HT1080 (cell line): Measurements from ENCODE around the gene DPPA5. TPM values are rescaled to one million over a fixed set of nuclear protein-coding genes. Genes with fewer than 3 reads are reported as not detected.
"Not testable (repeated sequence)": the region's sequence is repeated elsewhere in the genome, so short reads cannot be mapped to it uniquely, and the experiment has no call there.

ENCODE experiments used
- DNase-seq: peaks from one replicate; pipeline ENCODE4 v3.0.0-alpha.2; 2015; ENCODE audit warnings: low read depth
- polyA plus RNA-seq, 2 experiments: library from polyadenylated mRNA; depleted of rRNA; stranded (reverse); fragments of >200 nt; gene quantifications; 2 replicates each; pipeline ENCODE4 v1.2.3, GENCODE V29; 2015
- total RNA-seq: library from RNA; depleted of rRNA; stranded (reverse); fragments of >200 nt; shearing (Covaris generic); gene quantifications from 2 replicates; pipeline ENCODE4 v1.2.3, GENCODE V29; 2014; rRNA removed

DPPA5 gene
- total RNA-seq = not detected in 2 replicates
- not detected in 2 replicates for polyA plus RNA-seq (2015; cell fraction: cytosol; rRNA removed)
- not detected in 2 replicates for polyA plus RNA-seq (2015; cell fraction: nucleus; rRNA removed)

DNA sequence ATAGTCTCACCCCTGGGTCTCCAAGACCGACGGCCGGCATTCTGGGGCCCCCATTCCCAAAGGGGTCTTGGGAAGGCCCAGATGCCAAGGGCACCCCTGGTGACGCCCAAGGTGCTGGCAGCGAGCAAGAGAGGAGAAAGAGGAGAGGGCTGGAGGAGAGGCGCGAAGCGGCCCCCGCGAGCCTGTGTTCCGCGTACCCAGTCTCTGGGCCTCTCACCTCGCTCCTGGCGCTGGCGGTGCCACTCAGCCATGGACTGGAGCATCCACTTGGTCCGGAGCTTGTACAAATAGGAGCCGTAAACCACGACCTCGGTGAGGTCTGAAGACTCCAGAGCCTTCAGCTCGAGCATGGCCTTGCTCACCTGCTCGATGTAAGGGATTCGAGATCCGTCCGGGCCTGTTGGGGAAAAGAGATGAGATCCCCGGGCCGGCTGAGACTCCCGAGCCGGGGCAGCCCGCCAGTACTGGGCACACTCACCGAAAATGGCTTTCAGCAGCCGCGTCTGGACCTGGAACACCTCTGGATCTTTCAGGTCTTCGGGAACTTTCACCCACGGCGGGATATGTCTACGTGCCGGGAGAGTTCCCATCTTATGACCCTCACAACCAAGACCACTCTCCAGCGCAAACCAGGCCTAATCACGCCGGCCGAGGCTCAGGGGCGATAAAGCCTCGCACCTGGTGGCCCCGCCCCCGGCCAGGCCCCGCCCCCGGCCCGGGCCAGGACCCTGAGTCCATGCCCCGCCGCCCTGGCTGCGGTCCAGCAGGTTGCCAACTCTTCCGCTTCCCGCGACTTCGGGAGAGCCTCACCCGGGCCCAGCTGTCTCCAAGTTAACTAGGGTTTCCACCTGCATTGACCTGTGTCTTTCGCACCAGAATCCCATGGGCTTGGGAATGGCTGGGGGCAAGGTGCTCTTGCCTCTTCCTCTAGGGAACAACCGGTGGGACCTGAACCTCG, at the start of gene DPPA5:
DPPA5 (minus strand) TSS at position 641 of the 958 bp plus-strand sequence; CDS start at position 590, 51 bp downstream.
- no peak for DNase-seq

DNA sequence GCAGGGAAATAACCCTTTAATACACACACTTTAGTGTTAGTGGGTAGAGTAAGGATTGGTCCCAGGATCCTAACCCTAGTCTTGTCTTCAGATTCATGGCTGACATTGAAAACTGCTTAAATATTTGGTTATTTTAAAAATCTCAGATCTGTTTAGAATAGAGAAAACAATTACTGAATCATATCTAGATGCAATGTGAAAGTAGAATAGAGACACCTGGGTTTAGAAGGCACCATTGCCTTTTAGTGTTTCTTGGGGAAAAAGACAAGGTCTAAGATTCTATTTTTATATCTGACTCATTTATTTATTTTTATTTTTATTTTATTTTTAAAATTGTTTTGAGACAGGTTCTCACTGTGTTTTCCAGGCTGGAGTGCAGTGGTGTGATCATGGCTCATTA, 46.6 kb upstream of the DPPA5 start:
- DNase-seq = no peak

DNA sequence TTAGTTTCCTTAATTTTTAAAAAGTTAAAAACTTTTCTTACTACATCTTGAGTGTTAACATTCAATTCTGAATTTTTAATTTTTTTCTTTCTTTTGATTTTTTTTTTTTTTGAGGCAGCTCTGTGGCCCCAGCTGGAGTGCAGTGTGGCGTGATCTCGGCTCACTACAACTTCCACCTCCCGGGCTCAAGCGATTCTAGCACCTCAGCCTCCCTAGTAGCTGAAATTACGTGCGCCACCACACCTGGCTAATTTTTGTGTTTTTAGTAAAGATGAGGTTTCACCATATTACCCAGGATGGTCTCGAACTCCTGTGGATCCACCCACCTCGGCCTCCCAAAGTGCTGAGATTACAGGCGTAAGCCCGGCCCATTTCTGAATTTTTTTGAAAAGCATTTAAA, 41.8 kb upstream of the DPPA5 start:
- DNase-seq = no peak

- DNase-seq = no peak
Measured at GRCh38 chr6:73394577-73395354, 40.7 kb upstream of the DPPA5 start, which contains the start of gene DDX43. DDX43 (plus strand) TSS chr6:73394828; CDS start chr6:73394906, 78 bp downstream.

GRCh38 chr6:73393278-73393677, 39.2 kb upstream of the DPPA5 start:
- DNase-seq = no peak

GRCh38 chr6:73392188-73392587, 38.1 kb upstream of the DPPA5 start:
- not testable (repeated sequence) for DNase-seq

DNA sequence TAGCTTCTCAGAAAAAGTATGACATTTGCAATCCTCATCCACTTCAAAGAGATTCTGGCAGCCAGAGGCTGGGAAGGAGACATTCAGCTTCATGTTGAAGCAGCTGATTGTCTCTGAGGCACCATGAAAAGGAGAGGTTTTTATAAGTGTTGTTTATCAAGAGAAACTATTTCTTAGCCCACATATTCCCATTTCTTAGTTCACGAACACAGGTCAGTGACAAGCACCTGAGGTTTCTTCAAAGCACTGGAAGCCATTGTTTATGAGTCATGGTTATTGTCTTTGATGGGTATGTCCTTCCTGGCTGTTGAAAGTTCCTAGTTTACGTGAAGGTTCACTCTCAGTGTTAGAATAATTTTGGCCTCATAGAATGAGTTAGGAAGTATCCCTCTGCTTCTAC, 37.6 kb upstream of the DPPA5 start:
- peak; percentile 8 for DNase-seq

DNA sequence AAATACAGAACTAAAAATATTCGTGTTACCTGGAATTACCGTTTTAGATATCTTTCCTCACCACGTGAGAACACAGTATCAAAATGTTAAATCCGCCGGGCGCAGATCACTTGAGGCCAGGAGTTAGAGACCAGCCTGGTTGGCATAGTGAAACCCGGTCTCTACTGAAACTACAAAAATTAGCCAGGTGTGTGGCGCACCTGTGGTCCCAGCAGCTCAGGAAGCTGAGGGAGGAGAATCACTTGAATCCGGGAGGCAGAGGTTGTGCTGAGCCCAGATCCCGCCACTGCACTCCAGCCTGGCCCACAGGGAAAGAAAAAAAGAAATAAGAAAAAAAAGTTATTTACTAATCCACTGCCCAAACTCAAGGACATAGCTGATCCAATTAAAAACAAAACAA, 35.8 kb upstream of the DPPA5 start:
- no peak for DNase-seq

DNA sequence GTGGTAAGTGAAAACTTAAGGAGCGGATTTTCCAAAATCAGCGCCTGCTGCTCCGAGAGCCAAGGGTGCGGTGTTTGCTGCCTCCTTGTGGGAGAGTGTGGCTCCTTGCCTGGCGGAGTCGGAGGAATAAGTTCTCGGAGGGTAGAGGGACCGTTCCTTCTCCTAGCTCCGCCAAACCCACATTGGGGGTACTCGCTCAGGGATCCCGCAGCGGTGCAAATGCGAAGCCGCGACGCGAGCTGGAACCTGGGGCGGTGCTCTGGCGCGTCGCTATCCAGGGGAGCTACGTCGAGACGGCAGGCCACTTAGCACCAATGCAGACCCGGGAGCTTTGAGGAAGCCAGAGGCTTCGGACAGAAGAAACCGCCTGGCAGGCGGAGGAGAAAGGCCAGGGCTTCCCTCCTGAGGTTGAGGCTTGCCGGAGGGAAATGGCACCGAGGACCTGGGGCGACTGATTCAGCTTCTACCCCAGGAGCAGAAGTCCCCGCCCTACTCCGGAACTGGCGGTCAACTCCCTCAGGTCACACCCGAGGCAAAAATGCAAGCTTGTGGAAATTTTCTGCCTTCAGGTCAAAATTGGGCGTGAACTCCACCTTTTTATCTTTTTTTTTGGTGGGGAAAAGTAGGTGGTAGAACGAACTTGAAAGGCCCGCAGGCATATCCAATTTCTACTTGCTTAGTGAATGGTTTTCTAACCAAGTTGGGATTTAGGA, 34.9 kb upstream of the DPPA5 start:
- DNase-seq = peak; percentile 44

DNA sequence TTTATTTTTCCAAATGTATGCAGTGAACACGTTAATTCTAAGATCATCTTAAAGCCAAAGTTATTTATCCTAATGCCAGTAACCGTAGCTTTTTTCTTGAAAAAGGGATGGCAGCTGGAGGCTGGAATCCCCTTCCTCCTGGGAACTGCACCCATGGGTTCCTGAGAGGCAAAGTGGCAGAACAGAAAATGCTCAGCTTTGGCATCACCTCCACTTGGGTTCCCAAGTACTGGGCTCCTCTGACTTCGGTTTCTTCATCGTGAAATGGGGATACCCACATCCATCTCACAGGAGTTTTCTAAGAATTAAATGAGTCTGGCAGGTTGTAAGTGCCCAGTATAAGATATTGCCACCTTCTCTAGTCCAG, 34.3 kb upstream of the DPPA5 start:
- no peak for DNase-seq

DNA sequence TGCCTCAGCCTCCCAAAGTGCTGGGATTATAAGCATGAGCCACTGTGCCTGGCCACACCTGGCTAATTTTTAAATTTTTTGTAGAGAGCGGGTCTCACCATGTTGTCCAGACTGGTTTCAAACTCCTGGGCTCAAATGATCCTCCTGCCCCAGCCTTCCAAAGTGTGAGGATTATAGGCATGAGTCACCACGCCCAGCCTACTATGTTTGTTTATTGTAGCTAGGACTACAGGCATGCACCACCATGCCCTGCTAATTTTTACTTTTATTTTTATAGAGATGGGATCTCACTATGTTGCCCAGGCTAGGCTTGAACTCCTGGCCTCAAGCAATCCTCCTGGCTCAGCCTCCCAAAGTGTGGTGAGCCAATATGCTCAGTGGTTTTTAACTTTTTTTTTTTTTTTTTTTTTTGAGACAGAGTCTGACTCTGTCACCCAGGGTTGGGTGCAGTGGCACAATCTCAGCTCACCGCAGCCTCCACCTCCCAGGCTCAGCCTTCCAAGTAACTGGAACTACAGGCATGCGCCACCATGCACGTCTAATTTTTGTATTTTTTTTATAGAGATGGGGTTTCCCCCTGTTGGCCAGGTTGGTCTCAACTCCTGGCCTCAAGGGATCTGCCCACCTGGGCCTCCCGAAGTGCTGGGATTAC, 28.5 kb upstream of the DPPA5 start:
- DNase-seq = peak; percentile 41

DNA sequence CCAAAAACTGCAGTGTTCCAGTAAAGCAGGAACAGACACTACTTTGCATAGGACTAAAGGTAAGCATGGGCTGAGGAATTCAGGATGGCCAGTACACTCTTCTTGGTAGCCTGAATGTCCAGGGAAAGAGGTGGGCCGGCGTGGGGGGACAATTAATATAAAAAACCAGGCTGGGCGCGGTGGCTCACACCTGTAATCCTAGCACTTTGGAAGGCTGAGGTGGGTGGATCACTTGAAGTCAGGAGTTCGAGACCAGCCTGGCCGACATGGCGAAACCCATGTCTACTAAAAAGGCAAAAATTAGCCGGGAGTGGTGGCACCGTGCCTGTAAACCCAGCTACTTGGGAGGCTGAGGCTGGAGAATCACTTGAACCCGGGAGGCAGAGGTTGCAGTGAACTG, 27.5 kb upstream of the DPPA5 start:
- DNase-seq = not testable (repeated sequence)

- no peak for DNase-seq
Measured at GRCh38 chr6:73377225-73377624, 23.1 kb upstream of the DPPA5 start.

DNA sequence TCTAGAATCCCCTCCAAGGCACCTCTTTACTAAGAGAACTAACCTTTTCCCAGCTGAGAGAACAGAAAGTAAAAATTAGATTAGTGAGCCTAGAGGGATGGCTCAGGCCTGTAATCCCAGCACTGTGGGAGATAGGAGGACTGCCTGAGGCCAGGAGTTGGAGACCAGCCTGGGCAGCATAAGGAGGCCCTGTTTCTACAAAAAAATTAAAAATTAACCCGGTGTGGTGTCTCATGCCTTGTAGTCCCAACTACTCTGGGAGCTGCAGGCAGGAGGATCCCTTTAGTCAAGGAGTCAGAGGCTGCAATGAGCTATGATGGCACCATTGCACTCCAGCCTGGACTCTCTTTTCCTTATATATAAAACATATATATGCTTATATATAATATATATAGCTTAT, 21.1 kb upstream of the DPPA5 start:
- no peak for DNase-seq

GRCh38 chr6:73372516-73372915, 18.4 kb upstream of the DPPA5 start:
- no peak for DNase-seq

DNA sequence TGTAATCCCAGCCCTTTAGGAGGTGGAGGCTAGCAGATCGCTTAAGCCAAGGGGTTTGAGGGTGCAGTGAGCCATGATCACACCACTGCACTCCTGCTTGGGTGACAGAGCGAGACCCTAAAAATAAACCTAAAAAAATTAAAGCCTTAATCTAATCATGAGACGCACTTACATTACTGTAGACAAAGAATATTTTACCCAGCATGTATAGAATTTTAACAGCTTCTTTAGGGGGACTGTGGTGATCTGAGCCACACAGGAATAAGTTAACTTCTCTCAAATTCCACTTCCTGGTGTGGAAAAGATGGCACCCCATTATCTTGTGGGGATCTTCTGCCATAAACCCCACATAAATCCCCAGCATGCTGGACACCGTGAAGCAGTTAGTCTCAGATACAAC, 17.9 kb upstream of the DPPA5 start:
- no peak for DNase-seq

DNA sequence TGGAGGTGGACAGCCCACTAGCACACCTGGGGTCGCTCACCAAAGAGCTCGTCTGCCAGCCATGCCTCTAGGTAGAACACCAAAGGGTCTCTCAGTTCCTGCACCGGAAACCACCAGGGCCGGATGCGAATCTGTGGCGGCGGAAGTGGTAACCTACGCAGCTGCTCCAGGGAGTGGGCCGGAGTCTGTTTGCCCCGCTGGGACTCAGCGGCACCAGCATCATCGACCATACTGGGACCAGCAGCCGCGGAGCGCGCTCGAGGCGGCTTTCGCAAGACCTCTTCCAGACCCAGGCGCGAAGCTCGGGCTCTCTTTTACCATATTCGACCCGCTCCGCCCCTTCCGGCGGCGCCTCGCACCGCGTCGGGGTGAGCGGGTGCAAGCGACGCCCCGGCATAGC, 15.5 kb upstream of the DPPA5 start, which contains the start of gene OOEP:
OOEP (minus strand) TSS at position 335 of the 400 bp plus-strand sequence; CDS start at position 230, 105 bp downstream.
- no peak for DNase-seq

GRCh38 chr6:73369157-73369556, 15.1 kb upstream of the DPPA5 start:
- DNase-seq = no peak

DNA sequence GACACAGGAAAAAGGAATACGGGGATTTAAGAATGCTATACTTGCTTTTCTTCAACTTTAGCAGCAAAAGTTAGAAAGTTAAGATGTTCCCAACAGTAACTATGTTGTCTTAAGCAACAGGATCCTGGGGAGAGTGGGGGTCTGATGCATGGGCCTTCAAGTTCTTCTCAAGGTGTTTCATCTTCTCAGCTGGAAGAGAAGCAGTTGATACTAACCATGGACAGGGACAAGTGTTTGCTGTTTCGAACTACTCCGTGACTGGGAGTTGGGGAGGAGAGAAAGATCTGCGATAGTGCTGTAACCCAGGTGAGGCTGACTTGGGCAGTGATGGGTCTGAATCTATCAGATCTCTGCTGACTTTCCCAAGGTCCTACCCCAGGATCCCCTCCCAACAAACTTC, 14.6 kb upstream of the DPPA5 start:
- DNase-seq = no peak

- DNase-seq = no peak
Measured at GRCh38 chr6:73367761-73368355, 13.8 kb upstream of the DPPA5 start.
